NCI-H2029 treated with DMSO at 0.1 percent for 48 hours (cell line): ENCODE measurements around the gene PRKCI.
"Not testable (repeated sequence)": the region's sequence is repeated elsewhere in the genome, so short reads cannot be mapped to it uniquely, and the experiment has no call there.

Experiments
- DNase-seq: peaks from one replicate; lab custom pipeline; 2025; lab: John Stamatoyannopoulos, UW

The PRKCI gene

GRCh38 chr3:170222647-170223541 lies 670 bp downstream of the PRKCI start:
- no peak for DNase-seq

- DNase-seq: no peak
These were observed 2.9 kb downstream of the PRKCI start for GRCh38 chr3:170225166-170225565.

DNA sequence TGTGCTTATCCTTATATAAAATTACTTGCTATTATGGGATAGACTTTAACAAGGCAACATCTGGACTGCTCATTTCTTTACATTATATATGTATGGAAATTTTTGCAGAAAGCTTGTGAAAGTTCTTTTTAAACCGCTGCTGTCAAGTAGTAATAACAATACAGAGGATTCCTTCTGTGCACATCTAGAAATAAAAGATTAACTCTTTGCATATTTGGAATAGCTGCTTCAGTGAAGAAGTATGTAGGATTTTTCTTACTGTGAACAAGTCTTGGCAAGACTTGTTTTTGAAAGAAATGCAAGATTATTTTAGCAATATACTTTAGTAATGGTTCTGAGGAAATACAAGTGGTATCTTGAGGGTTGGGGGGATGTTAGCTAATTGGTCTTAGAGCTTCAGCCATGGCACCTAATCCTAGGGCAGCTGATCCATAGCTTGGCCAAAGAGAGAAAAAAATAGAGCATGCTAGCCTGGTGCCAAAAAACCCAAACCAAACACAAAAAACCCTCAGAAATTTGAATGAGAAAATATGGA lies 4.3 kb downstream of the PRKCI start:
- DNase-seq: no peak

- DNase-seq: no peak
These were observed 6.0 kb downstream of the PRKCI start for GRCh38 chr3:170228093-170228766.

GRCh38 chr3:170232266-170232665 lies 10.0 kb downstream of the PRKCI start:
- no peak for DNase-seq

DNA sequence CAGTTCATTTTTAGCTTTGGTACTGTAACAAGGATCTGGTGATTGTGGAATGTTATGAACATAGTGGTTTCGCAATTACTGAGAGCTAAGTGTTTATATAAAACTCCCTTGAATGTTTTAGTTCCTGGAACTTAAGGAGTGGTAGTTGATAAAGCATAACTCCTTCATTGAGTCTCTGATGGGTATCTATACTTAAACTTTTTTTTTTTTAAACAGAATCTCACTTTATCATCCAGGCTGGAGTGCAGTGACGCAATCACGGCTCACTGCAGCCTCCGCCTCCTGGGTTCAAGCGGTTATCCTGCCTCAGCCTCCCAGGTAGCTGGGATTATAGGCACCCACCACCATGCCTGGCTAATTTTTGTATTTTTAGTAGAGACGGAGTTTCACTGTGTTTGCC lies 11.3 kb downstream of the PRKCI start:
- DNase-seq: no peak

DNA sequence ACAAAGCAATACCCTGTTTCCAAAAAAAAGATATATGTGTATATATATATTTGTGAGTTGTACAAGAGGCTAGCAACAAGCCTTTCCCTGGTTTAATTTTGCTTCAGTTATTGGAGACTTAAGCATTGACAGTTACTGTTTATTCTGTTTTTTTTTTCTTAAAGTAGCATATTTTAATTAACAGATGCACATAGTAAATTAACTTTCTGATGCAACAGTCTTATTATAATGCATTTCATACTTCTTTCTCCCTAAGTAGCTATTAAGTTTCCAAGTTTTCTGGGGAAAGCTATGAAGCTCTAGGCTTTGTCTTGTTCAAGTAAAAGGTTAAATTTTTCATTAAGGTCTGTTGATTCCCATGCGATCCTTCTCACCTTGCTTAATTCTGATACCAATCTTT lies 17.9 kb downstream of the PRKCI start:
- DNase-seq: no peak

DNA sequence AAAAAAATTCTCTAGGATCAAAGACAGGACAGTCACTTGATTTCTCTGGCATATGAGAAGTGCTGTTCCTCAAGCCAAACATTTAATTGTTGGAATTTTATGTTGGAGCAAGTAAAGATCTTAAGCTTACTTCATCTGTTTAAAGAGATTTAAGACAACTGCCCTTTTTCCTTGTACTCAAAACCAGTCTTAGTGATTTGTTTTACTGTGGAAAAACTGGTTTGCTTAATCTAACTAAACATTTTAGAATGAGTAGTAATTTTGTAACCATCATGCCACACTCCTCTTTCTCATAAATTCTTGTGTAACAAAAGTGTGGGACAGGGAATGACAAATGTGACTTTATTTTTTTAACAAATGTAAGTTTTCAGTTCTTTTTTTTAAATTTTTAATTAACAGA lies 18.4 kb downstream of the PRKCI start:
- DNase-seq: no peak

- DNase-seq: no peak
These were observed 22.4 kb downstream of the PRKCI start for GRCh38 chr3:170244576-170244975.

GRCh38 chr3:170247875-170248274 lies 25.7 kb downstream of the PRKCI start:
- no peak for DNase-seq

- no peak for DNase-seq
These were observed 34.4 kb downstream of the PRKCI start for GRCh38 chr3:170256597-170256996.

- no peak for DNase-seq
These were observed 34.9 kb downstream of the PRKCI start for GRCh38 chr3:170257145-170257544.

GRCh38 chr3:170258105-170258487 lies 35.9 kb downstream of the PRKCI start:
- no peak for DNase-seq

DNA sequence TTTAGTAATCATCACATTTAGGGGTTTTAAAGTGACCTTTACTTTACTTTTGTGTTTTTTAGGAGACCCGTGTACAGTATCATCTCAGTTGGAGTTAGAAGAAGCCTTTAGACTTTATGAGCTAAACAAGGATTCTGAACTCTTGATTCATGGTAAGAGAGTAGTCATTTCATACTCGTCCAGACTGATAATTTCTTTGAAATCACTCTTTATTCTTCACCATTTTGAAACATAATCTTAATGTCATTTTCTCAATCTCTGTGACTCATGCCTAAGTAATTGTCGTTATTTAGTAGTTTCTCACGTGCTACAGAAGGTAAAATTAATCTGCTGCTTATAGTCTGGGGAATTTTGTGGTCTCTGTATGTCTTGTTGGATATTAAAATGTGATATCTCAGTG lies 37.7 kb downstream of the PRKCI start:
- no peak for DNase-seq

GRCh38 chr3:170267793-170268192 lies 45.6 kb downstream of the PRKCI start:
- no peak for DNase-seq

DNA sequence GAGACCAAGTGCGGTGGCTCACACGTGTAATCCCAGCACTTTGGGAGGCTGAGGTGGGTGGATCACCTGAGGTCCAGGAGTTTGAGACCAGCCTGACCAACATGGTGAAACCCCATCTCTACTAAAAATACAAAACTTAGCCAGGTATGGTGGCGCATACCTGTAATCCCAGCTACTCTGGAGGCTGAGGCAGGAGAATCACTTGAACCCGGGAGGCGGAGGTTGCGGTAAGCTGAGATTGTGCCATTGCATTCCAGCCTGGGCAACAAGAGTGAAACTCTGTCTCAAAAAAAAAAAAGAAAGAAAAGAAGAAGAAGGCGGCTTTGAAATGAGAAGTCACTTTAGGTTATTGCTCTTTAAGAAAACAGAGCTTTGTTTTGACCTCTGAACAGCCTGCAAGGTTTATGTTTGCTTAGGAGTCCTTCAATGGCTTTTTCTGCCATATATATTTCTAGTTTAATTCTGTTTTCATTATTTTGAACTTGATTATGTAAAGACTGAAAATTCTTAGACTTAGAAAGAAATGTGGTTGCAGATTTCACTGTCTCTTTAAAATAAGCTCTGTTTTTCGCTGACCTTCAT lies 47.5 kb downstream of the PRKCI start:
- not testable (repeated sequence) for DNase-seq

DNA sequence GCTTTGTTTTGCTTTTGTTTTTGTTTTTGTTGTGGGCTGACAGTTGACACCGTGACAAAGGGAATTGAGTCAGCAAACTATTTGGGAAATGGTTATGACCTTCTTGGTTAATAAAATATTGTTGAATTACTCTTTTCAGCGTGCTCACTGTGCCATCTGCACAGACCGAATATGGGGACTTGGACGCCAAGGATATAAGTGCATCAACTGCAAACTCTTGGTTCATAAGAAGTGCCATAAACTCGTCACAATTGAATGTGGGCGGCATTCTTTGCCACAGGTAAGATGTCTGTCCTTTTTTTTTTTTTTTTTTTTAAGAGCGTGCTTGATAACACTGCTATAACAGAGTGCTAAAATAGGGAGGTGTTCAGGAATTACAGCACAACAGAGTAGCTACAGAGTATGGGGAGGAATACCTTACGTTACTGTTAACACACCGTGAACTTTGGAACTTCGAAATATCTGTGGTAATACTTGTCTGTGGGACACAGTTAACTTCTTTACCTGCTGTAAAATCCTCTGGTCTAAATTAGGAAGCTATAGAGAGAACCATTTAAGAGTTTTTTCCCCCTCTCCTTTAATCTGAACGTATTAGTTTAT lies 48.2 kb downstream of the PRKCI start:
- DNase-seq: no peak

GRCh38 chr3:170274641-170275040 lies 52.4 kb downstream of the PRKCI start:
- no peak for DNase-seq

DNA sequence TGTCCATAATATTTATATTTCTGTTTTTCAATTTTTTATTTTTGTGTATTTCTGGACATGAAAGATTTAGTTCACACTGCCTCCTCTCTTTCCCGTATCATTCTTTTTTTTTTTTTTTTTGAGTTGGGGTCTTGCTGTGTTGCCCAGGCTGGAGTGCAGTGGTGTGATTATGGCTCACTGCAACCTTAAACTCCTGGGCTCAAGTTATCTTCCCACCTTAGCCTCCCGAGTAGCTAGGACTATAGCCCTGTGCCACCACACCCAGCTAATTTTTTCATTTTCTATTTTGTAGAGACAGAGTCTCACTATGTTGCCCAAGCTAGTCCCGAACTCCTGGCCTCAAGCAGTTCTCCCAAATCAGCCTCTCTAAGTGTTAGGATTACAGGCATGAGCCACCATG lies 53.6 kb downstream of the PRKCI start:
- no peak for DNase-seq

DNA sequence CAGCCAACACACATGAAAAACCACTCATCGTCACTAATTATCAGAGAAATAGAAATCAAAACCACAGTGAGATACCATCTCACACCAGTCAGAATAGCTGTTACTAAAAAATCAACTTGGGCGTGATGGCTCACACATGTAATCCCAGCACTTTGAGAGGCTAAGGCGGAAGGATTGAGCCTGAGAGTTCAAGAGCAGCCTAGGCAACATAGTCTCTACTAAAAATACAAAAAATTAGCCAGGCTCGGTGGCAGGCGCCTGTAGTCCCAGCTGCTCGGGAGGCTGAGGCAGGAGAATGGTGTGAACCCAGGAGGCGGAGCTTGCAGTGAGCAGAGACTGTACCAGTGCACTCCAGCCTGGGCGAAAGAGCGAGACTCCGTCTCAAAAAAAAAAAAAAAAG lies 55.1 kb downstream of the PRKCI start:
- not testable (repeated sequence) for DNase-seq

- peak; percentile 16 for DNase-seq
These were observed 55.8 kb downstream of the PRKCI start for GRCh38 chr3:170277833-170278580.

- DNase-seq: peak; percentile 19
These were observed 56.4 kb downstream of the PRKCI start for GRCh38 chr3:170278627-170279026.
